Stimulated activated CD4-positive, alpha-beta T cell treated with anti-CD3 and anti-CD28 coated beads, TNF-alpha, amount 100 ng/mL, for 48 hours (primary cell): ENCODE results near the gene ALG3.
A peak's percentile ranks its signal among the peaks of the same experiment; 100 is the strongest.
"Not testable (repeated sequence)": the region's sequence is repeated elsewhere in the genome, so short reads cannot be mapped to it uniquely, and the experiment has no call there.

Experiments used
- DNase-seq, 3 donors: peaks; one replicate each; pipeline ENCODE4 v3.0.0-alpha.2; 2020; ENCODE audit warnings: low read depth in 3 of 3

The ALG3 gene

DNA sequence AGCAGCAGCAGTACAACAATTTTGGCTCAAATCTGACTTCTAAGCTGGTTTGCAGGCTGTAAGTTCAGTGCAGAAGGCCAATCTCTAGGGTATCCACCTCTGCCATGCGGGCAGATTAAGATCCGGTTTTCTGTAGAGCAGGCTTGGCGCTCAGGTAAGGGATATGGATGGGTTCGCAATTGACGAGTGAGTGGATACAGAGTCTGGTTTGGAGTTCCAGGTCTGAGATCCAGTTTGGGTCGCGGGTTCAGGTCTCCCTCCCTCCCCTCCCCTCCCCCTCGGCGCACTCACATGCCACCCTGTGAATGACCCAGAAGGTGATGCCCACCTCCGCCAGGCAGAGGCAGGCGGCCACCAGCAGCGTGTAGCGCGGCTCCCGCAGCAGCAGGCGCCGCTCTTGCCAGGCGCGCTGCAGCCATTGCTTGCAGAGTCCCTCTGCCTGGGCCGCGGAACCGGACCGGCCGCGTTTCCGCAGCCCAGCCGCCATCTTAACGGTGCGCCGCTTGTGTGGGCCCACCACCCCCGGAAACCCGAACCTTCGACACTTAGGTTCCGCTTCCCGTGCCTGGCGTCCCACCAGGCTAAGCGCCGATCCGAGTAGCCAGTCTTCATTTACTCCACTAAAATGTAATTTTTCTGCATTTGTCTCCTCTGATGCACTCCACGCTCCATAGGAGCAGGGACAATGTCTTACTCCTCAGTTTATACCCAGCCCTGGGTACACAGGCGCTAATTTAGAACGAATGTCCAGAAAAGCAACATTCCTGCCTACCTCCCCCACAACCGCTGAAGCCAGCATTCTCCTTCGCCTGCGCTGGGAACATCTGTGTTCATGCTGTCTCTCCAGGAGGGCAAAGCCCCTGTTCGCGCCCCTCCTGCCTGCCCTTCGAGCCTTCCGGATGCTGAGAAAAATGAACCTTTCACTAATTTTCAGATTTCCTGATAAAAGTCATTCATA lies at the start of gene ALG3:
ALG3 (minus strand) TSS at position 509 of the 958 bp plus-strand sequence; CDS start at position 487, 22 bp downstream.
- DNase-seq, result peak; percentile 77 to 85 (median 79)

DNA sequence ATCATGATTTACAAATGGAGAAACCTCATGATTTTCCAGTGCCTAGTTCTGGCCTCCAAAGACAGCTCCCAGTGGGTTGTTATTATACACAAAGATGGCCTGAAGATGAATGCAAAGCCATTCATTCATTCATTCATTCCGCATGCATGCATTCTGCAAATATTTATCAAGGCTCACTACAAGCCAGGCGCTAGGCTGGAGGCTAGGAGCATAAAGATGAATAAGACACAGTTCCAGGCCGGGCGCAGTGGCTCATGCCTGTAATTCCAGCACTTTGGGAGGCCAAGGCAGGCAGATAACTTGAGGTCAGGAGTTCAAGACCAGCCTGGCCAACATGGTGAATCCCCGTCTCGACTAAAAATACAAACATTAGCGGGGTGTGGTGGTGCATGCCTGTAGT lies 47.9 kb upstream of the ALG3 start:
- DNase-seq, result no peak

DNA sequence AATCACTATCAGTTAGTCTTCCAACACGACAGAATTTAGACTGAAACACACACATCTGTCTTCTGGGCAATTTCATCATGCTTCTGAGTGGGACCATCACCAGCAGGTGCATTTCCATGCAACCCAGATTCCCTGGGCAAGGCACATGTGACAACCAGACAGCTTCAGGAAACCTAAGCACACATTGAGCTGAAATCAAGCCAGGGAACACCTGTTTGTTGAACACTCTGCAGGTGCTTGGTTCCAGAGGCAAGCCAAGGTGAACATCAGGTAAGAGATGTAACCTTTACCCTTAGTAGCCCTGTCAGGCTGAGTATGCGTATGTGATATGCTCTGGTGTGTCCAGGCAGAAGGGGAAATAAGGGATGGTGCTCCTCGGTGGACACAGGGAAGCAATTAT lies 47.0 kb upstream of the ALG3 start:
- no peak for DNase-seq

DNA sequence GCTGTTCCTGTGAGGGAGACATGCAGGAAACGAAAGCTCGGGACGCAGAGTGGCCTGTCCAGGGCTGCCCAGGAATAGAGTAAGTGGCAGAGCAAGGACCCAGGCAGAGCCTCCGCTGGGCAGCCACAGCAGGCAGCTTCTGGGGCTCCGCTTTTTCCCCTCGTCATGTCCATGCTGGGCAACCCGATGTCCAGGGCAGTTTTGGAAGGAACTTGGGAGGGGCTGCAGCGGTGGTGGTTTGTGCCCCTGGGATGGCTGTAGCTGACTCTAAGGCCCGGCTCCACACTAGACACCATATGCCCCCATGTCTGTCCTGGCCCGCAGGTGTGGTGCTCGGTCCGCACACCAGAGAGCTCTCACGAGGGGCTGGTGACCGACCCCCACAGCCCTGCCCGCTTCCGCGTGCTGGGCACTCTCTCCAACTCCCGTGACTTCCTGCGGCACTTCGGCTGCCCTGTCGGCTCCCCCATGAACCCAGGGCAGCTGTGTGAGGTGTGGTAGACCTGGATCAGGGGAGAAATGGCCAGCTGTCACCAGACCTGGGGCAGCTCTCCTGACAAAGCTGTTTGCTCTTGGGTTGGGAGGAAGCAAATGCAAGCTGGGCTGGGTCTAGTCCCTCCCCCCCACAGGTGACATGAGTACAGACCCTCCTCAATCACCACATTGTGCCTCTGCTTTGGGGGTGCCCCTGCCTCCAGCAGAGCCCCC lies 43.1 kb upstream of the ALG3 start:
- no peak for DNase-seq

DNA sequence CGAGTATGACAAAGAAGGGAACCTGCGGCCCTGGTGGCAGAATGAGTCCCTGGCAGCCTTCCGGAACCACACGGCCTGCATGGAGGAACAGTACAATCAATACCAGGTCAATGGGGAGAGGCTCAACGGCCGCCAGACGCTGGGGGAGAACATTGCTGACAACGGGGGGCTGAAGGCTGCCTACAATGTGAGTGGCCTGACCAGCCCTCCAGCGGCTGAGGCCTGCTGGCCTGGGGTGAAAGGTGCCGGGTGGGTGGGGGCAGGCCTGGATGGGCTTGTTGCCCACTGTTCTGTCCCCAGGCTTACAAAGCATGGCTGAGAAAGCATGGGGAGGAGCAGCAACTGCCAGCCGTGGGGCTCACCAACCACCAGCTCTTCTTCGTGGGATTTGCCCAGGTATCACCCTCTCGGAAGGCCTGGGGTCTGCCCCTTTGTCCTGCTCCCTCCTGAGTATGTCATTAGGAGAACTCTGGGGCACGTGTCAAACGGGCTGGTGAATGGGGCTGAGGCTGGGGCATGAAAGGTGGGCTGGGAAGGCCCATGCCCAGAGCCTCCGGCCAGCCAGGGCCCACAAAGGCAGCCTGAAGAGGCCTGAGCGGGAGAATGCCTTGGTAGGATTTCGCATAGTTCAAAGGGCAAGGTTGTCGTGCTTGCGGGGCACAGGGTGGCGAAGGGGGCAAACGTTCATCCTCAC lies 42.4 kb upstream of the ALG3 start:
- DNase-seq, result no peak

DNA sequence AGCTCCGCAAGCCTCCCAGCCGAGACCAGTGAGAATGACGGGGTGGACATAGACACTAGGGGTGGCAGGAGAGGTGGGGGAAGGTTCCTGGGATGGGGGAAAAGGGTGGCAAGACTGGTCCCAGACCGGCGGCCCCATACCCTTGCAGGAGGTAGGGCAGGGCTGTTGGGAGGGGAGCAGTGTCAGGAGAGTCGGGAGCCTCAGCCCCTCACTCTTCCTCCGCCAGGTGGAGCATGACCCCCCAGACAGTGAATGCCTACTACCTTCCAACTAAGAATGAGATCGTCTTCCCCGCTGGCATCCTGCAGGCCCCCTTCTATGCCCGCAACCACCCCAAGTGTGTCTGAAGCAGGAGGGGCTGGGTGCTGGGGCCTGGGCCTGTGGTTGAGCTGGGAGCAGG lies 41.6 kb upstream of the ALG3 start:
- no peak for DNase-seq

DNA sequence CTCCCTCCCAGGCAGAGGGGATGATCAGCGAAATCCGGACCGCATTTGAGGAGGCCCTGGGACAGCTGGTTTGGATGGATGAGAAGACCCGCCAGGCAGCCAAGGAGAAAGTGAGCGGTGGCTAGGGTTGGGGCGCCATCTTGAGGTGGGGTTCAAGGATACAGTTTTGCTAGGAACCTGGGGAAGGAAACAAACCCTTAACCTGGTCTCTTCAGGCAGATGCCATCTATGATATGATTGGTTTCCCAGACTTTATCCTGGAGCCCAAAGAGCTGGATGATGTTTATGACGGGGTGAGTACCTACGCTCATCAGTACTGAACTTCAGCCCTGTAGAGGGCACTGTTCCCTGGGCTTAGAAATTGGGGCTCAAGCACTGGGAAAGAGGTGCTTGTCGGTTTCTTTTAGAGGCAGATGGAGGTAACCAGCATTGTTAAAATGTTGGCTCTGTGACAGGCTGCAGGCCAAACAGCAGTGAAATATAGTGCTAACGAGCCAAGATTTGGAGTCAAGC lies 40.7 kb upstream of the ALG3 start:
- DNase-seq, result peak; percentile 43 to 64 (median 48)

DNA sequence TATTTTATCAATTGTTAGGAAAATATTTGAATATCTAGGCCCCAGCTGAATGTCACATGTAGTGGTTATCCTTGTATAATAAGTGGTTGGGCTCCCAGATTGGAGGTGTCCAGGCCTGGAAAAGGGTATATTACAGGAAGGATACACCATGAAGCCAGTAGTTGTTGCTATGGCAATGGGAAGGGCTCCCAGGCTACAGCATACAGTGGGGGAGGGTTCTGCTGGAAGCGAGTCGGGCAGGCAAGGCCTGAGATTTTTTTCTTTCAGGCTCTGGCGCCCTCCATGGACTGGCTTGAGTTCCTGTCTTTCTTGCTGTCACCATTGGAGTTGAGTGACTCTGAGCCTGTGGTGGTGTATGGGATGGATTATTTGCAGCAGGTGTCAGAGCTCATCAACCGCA lies 35.9 kb upstream of the ALG3 start:
- DNase-seq, result no peak

DNA sequence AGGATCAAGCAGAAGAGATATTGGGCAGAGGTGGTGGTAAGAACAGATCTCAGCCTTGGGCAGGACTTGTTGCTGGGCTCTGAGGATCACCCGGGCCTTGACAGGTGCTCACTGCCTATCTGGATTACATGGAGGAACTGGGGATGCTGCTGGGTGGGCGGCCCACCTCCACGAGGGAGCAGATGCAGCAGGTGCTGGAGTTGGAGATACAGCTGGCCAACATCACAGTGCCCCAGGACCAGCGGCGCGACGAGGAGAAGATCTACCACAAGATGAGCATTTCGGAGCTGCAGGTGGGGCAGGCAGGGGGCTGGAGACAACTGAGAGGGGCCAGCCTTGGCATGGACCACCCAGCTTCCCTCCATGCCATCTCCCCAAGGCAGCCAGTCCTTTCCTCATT lies 34.9 kb upstream of the ALG3 start:
- DNase-seq, result no peak

DNA sequence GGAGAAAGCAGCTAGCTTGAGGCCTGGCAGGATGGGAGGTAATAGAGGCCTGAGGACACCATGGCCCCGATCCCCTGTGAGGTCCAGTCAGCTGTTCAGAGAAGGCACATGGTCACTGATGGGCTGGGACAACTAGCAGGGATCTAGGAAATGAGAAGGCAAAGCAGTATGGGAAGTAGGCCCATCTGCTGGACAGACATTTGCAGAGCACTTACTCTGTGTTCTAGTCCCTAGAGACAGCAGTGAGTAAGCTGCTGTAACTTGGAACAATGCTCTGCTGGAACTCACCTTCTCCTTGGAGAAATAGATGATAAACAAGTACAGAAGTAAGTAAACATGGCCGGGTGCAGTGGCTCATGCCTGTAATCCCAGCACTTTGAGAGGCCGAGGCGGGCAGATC lies 34.2 kb upstream of the ALG3 start:
- DNase-seq, result no peak

DNA sequence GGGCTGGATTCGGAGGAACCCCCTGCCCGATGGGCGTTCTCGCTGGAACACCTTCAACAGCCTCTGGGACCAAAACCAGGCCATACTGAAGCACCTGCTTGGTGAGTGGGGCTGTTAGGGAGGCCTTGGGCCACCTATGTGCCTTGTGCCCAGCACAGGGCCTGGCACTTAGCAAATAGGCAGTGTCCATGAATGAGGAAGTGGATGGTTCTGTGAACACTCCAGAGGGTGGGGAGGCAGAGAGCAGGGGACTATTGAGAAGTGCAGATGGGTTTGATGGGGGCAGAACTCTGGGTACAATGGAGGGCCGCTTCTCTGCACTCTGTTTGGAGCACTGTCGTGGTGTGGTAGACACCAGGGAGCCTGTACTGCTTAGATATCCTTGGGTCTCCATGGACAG lies 28.6 kb upstream of the ALG3 start:
- no peak for DNase-seq

DNA sequence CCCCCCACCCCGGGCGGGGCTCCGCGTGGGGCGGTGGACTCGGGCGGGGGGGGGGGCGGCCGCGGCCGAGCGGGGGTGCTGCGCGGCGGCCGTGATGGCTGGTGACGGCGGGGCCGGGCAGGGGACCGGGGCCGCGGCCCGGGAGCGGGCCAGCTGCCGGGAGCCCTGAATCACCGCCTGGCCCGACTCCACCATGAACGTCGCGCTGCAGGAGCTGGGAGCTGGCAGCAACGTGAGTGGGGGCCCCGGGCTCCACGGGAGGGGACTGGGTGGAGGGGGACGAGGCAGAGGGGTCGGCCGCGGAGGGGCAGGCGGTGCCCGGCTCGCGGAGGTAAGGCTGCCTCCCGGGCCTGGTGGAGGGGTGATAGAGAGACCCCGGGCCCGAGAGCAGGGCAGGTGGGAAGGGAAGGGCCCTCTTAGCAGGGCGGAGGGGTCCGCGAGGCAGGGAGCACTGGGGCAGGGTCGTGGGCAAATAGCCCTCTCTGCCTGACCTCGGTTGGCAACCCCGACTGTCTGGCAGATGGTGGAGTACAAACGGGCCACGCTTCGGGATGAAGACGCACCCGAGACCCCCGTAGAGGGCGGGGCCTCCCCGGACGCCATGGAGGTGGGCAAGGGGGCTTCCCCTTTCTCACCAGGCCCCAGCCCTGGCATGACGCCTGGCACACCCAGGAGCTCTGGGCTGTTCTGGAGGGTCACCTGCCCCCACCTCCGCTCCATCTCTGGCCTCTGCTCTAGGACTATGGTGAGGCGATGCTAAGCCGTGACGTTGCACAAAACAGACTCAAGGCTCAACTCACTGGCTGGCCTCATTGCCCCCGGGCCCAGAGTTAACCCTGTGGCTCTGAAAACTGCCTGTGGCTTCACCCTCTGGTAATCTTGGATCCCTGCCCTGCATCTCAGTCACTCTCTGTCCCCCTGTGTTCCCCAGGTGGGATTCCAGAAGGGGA lies 27.5 kb upstream of the ALG3 start, which contains the start of gene ECE2:
ECE2 (plus strand) TSS at position 62 of the 950 bp plus-strand sequence; CDS start at position 194, 132 bp downstream.
- no peak for DNase-seq

DNA sequence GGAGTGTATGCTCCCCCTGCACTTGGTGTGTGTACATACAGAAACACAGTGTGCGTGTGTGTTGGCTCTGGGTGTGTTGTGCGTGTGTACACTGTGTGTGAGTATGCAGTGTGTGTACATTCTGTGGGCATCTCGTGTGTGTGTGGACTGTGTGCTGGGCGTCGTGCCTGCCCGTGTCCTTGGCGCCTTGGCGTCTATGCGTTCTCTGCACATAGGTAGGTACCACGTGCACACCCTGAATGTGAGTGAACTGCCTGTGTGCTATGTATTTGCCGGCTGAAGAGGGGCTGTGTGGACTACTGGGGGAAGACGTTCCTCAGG lies 26.6 kb upstream of the ALG3 start:
- no peak for DNase-seq

DNA sequence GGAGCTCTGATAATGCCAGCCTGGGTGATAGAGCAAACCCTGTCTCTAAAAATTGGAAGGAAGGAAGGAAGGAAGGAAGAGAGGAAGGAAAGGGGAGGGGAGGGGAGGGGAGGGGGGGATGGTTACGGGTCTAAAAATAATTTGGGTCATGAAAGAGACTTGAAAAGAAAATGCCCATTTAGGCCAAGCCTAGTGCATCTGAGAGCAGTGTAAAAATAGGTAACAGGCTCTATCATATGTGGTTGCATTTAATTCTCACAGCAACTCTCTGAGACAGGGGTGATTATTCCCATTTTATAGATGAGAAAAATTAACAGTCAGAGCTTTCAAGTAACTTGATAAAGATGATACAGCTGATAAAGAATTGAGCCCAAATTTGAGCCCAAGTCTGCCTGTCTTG lies 23.5 kb upstream of the ALG3 start:
- DNase-seq, result no peak

DNA sequence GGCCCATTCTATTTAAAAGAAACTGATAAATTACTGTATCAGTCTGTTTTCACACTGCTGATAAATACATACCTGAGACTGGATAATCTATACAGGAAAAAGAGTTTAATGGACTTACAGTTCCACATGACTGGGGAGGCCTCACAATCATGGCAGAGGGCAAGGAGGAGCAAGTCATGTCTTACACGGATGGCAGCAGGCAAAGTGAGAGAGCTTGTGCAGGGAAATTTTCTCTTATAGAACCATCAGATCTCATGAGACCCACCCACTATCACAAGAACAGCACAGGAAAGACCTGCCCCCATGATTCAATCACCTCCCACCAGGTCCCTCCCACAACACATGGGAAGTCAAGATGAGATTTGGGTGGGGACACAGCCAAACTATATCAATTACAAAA lies 18.5 kb upstream of the ALG3 start:
- not testable (repeated sequence) for DNase-seq

DNA sequence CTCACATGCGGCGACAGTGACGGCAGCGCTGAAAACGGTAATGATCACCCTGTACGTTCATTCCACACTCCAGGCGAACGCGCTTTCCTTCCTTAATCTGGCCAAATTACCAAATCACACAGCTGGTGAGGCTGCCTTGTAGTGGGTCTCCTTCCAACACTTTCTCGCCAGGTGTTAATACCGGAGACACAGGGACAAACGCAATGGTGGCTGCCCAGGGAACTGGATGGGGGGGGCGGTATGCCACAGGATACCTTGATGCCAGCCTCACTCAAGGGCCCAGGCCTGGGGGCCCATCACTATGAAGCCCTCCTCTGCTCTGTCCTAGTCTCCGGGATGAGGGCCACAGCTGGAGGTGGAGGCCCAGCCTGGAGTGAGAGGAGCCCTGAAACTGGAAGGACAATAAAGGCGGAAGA lies 14.0 kb upstream of the ALG3 start:
- DNase-seq, result no peak

DNA sequence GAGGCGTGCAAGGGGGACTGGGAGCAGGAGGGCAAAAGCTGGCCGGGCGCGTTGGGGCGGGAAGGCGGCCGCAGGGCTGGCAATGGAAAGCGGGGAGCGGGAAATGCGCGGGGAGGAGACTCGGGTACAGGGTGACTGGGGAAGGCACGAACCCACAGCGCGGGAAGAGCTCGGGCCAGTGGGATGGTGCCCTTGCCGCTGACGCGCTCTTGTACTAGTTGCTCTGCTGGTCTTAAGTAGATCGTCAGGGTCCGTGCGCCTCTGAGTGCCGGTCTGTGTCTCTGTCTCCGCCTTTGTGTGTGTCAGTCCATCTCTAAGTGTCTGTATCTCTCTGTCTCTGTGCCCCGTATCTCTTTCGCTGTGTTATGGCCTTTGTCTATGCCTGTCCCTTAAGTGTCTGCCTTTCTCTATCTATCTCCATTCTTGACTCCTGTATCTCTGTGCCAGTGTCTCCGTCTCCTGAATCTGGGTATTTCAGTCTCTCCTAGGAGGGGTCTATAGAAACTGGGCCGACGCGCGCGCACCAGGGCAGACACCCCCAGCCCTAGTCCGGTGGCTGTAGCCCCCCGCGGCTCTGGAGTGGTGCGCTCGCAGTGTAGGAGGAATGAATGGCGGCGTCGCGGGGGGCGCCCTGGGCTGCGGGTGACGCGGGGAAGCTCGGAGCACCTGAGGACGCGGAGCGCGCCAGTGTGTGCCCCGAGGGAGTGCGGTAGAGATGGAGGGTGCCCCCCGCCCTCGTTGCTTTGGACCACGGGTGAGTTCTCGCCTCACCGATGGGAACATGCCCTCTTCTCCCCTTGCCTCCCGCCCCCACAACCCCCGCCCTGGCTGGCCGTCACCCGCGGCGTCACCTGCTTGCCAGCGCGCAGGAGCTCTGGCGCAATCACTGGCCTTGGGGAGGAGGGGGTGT lies 13.3 kb upstream of the ALG3 start:
- peak in 1 of 3 donors; percentile 26 for DNase-seq

DNA sequence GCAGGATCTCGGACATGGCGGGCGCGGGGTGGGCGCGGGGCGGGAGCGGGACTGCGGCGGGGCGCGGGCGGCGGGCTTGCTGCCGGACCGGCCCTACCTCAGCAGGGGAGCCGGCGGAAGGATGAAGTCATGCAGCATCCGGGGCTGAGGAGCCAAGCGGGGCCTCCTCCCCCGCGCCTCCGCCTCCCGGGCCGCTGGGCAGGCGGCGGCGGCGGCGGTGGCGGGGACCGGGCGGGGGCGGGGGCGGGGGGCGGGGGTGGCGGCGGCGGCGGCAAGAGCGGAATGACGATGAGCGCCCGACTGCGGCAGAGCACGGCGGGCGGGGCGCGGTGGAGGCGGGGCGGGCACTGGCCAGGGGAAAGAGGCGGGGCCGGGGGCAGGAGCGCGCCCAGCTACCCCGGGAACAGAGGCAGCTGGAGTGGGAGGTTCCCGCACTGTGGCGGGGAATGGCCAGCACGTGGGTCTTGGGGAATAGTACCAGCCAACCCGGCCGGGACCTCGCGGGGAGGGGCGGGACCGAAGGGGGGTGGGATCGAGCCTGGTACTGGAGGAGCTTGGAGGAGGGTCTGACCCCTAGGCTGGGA lies 12.6 kb upstream of the ALG3 start, which contains the start of gene CAMK2N2:
CAMK2N2 (minus strand) TSS at position 284 of the 584 bp plus-strand sequence; CDS start at position 16, 268 bp downstream.
- peak in 1 of 3 donors; percentile 50 for DNase-seq

DNA sequence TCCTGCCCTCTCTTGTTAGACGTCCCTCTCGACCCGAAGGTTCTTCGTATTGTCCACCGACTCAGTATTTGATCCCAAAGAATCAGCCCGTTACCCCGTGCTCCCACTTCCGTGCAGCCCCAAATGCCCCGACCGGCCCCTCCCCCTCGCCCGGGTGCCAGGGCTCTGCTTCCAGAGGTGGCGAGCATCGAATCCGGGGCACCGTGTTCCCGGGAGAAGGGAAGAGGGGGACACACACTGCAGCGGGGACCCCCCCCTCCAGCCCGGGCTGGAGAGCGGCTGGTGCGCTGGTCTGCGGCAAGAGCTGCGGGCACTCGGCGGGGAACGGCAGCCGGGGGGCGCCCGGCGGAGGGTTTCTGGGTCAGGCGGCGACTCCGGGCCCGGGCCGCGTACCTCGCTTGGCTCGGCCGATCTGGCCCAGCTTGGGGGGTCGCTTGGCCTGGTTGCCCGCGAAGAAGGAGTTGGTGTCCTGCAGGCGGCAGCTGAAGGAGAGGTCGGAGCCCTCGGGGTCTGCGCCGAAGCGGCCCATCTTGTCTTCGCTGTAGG lies 12.0 kb upstream of the ALG3 start:
- peak in 1 of 3 donors; percentile 10 for DNase-seq
